Right lobe of liver (tissue), 4 donors: ENCODE data around the gene HES6.

Experiments
- POLR2A ChIP-seq: fragments of 450-650 bp; IDR thresholded peaks from one replicate; pipeline ENCODE4 v1.6.1; 2017; ENCODE audit warnings: antibody characterized with exemption, mild to moderate bottlenecking
- TF ChIP-seq, protein P1 (sequence below), 4 donors: fragments of 200-600 bp in 3 of 4; fragments of 450-650 bp in 1 of 4; IDR thresholded peaks; one replicate each; pipeline versions ENCODE4 v1.5.1 to v1.8.0; 2016 to 2022; ENCODE audit warnings: antibody characterized with exemption in 4 of 4, mild to moderate bottlenecking in 2 of 4
- donor health status: DM: no; HTN: no; CAD: no.
- donor health status: DM: no; HTN: no; CAD: no.
- donor health status: DM: no; HTN: yes; CAD: no.

DNA sequence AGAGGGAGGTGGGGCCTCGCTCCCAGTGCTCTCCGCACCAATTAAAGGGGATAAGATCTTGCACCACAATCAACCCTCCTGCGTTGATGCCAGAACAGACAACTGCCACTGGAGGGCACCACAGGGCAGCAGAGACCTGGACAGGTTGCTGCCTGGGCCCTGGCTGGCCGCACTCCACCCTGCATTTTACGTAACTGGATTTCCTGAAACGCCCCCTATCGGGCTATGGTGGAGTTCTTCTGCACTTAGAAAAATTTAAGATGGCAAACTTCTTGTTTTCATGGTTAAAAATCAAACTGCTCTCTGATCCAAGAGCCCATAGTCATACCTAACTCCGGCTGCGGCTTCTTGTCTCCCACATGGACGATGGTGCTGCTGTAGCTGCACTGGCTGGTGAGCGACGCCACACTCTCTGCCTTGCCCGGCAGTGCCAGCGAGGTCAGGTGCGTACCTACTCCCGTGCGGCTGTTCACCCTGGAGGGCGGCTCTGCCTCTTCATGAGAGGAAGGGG lies 16.8 kb upstream of the HES6 start:
- TF ChIP-seq, protein P1, sequence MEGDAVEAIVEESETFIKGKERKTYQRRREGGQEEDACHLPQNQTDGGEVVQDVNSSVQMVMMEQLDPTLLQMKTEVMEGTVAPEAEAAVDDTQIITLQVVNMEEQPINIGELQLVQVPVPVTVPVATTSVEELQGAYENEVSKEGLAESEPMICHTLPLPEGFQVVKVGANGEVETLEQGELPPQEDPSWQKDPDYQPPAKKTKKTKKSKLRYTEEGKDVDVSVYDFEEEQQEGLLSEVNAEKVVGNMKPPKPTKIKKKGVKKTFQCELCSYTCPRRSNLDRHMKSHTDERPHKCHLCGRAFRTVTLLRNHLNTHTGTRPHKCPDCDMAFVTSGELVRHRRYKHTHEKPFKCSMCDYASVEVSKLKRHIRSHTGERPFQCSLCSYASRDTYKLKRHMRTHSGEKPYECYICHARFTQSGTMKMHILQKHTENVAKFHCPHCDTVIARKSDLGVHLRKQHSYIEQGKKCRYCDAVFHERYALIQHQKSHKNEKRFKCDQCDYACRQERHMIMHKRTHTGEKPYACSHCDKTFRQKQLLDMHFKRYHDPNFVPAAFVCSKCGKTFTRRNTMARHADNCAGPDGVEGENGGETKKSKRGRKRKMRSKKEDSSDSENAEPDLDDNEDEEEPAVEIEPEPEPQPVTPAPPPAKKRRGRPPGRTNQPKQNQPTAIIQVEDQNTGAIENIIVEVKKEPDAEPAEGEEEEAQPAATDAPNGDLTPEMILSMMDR (IDR thresholded peaks at IDR 0.05), result peak; percentile 93 to 99 (median 98)
- no peak for TF ChIP-seq POLR2A
